ENCODE measurements around the gene SNN. TPM values are rescaled to one million over a fixed set of nuclear protein-coding genes. Genes with fewer than 3 reads are reported as not detected.

The SNN gene
- total and polyA plus RNA-seq, 2 experiments from 2014 or later = 5.4 to 5.9 TPM

- Histone ChIP-seq H3F3A (ENCODE audit: insufficient read depth) (peaks cover 34% of the 10 kb centered on the region; the same call in 1 of the 2 replicates), H3K9ac (no peak overlapping the region), H3K4me1 (ENCODE audit: insufficient read depth) (no peaks in the 10 kb centered on the region), H3K9me2 (ENCODE audit: insufficient read depth) (no peaks in the 10 kb centered on the region), H3K27ac (no peak overlapping the region), H3K27me3 (replicated peaks; ENCODE audit: insufficient read depth) (no peaks in the 10 kb centered on the region), H2AFZ (no peak overlapping the region), H3K9me3 (ENCODE audit: low read depth) (no peaks in the 10 kb centered on the region), H3K4me3 (no peak overlapping the region), H4K20me1 (ENCODE audit: insufficient read depth) (no peaks in the 10 kb centered on the region), H3K4me2 (ENCODE audit: unreplicated experiment) (no peak overlapping the region), H3K79me2 (ENCODE audit: insufficient read depth) (peaks cover 35% of the 10 kb centered on the region), H3K36me3 (ENCODE audit: low read depth) (peaks cover 62% of the 10 kb centered on the region)
- TF ChIP-seq EZH2 (IDR thresholded peaks at IDR 0.05; ENCODE audit: insufficient read depth, poor library complexity, severe bottlenecking) = no peak
- no peak for TF ChIP-seq EZH2phosphoT487 (IDR thresholded peaks at IDR 0.05; ENCODE audit: insufficient read depth, low read depth)
- 99% methylated on average over 4 of the region's 4 CpGs for WGBS, 2 experiments (ENCODE audit: low coverage in 1 of 2, low lambda C conversion rate in 2 of 2, missing lambda C conversion rate in 2 of 2)
- in situ Hi-C loops (cut with MboI) = loop anchor here (10.0 kb wide), 1 partner anchor 325 kb away; no protein-coding TSS in a partner anchor
- DNase-seq = no peak
Observed at GRCh38 chr16:11719762-11720161, 51.5 kb downstream of the SNN start.

- Histone ChIP-seq H3K9me3 (ENCODE audit: low read depth) (no peaks in the 10 kb centered on the region), H3K79me2 (ENCODE audit: insufficient read depth) (peaks cover 54% of the 10 kb centered on the region), H3K4me3 (no peak overlapping the region), H3K4me2 (ENCODE audit: unreplicated experiment) (no peak overlapping the region), H3K27me3 (replicated peaks; ENCODE audit: insufficient read depth) (no peaks in the 10 kb centered on the region), H4K20me1 (ENCODE audit: insufficient read depth) (no peaks in the 10 kb centered on the region), H3K9ac (no peak overlapping the region), H3K27ac (no peak overlapping the region), H3K9me2 (ENCODE audit: insufficient read depth) (no peaks in the 10 kb centered on the region), H3F3A (ENCODE audit: insufficient read depth) (peaks cover 17% of the 10 kb centered on the region; the same call in 1 of the 2 replicates), H3K36me3 (ENCODE audit: low read depth) (peaks cover 65% of the 10 kb centered on the region), H3K4me1 (ENCODE audit: insufficient read depth) (no peaks in the 10 kb centered on the region; the same call in 1 of the 2 replicates), H2AFZ (no peak overlapping the region)
- DNase-seq = no peak
- WGBS, 2 experiments (ENCODE audit: low coverage in 1 of 2, low lambda C conversion rate in 2 of 2, missing lambda C conversion rate in 2 of 2) = 92 to 96% methylated on average over 4 of the region's 4 CpGs
- in situ Hi-C loops (cut with MboI) = loop anchor here (10.0 kb wide), 1 partner anchor 327 kb away; no protein-coding TSS in a partner anchor
- TF ChIP-seq EZH2phosphoT487 (IDR thresholded peaks at IDR 0.05; ENCODE audit: insufficient read depth, low read depth) (no peak), EZH2 (IDR thresholded peaks at IDR 0.05; ENCODE audit: insufficient read depth, poor library complexity, severe bottlenecking) (no peak)
Observed at GRCh38 chr16:11721781-11722467, 53.7 kb downstream of the SNN start.

GRCh38 chr16:11722468-11722808 is 54.2 kb downstream of the SNN start:
- 94 to 98% methylated on average over 3 of the region's 3 CpGs for WGBS, 2 experiments (ENCODE audit: low coverage in 1 of 2, low lambda C conversion rate in 2 of 2, missing lambda C conversion rate in 2 of 2)
- Histone ChIP-seq H3K27me3 (replicated peaks; ENCODE audit: insufficient read depth) (no peaks in the 10 kb centered on the region), H3K4me1 (ENCODE audit: insufficient read depth) (no peaks in the 10 kb centered on the region; the same call in 1 of the 2 replicates), H4K20me1 (ENCODE audit: insufficient read depth) (no peaks in the 10 kb centered on the region), H3K4me3 (no peak overlapping the region), H3K79me2 (ENCODE audit: insufficient read depth) (peaks cover 58% of the 10 kb centered on the region), H2AFZ (no peak overlapping the region), H3K9me2 (ENCODE audit: insufficient read depth) (no peaks in the 10 kb centered on the region), H3K4me2 (ENCODE audit: unreplicated experiment) (no peak overlapping the region), H3K9me3 (ENCODE audit: low read depth) (no peaks in the 10 kb centered on the region), H3K27ac (no peak overlapping the region), H3K9ac (no peak overlapping the region), H3K36me3 (ENCODE audit: low read depth) (peaks cover 65% of the 10 kb centered on the region), H3F3A (ENCODE audit: insufficient read depth) (peaks cover 17% of the 10 kb centered on the region; the same call in 1 of the 2 replicates)
- in situ Hi-C loops (cut with MboI) = loop anchor here (10.0 kb wide), 1 partner anchor 328 kb away; no protein-coding TSS in a partner anchor
- no peak for DNase-seq
- TF ChIP-seq EZH2phosphoT487 (IDR thresholded peaks at IDR 0.05; ENCODE audit: insufficient read depth, low read depth) (no peak), EZH2 (IDR thresholded peaks at IDR 0.05; ENCODE audit: insufficient read depth, poor library complexity, severe bottlenecking) (no peak)

- Histone ChIP-seq H3K36me3 (ENCODE audit: low read depth) (peaks cover 74% of the 10 kb centered on the region), H2AFZ (no peak overlapping the region), H3F3A (ENCODE audit: insufficient read depth) (peaks cover 6% of the 10 kb centered on the region; the same call in 1 of the 2 replicates), H3K9me3 (ENCODE audit: low read depth) (no peaks in the 10 kb centered on the region), H4K20me1 (ENCODE audit: insufficient read depth) (no peaks in the 10 kb centered on the region), H3K79me2 (ENCODE audit: insufficient read depth) (peaks cover 81% of the 10 kb centered on the region), H3K4me3 (no peak overlapping the region), H3K27ac (no peak overlapping the region), H3K4me1 (ENCODE audit: insufficient read depth) (no peaks in the 10 kb centered on the region; the same call in 1 of the 2 replicates), H3K4me2 (ENCODE audit: unreplicated experiment) (no peak overlapping the region), H3K9me2 (ENCODE audit: insufficient read depth) (no peaks in the 10 kb centered on the region), H3K27me3 (replicated peaks; ENCODE audit: insufficient read depth) (no peaks in the 10 kb centered on the region), H3K9ac (no peak overlapping the region)
- 87 to 90% methylated on average over 1 of the region's 1 CpG for WGBS, 2 experiments (ENCODE audit: low coverage in 1 of 2, low lambda C conversion rate in 2 of 2, missing lambda C conversion rate in 2 of 2)
- no peak for TF ChIP-seq EZH2 (IDR thresholded peaks at IDR 0.05; ENCODE audit: insufficient read depth, poor library complexity, severe bottlenecking)
- TF ChIP-seq EZH2phosphoT487 (IDR thresholded peaks at IDR 0.05; ENCODE audit: insufficient read depth, low read depth) = no peak
- in situ Hi-C loops (cut with MboI) = loop anchor here (10.0 kb wide), 1 partner anchor 331 kb away; no protein-coding TSS in a partner anchor
- DNase-seq = peak; percentile 8
Observed at GRCh38 chr16:11725457-11725856, 57.2 kb downstream of the SNN start.

Data from GM23248 (cell line).